GM18951 (cell line): ENCODE data around the gene EFHD2.
"Not testable (repeated sequence)": the region's sequence is repeated elsewhere in the genome, so short reads cannot be mapped to it uniquely, and the experiment has no call there.

Experiments
- POLR2A ChIP-seq: IDR thresholded peaks from 4 replicates; pipeline ENCODE4 v1.6.1; 2011; ENCODE audit warnings: mild to moderate bottlenecking; ENCODE audit not compliant: insufficient read length, insufficient read depth; ENCODE audit errors: extremely low read depth
- in situ Hi-C: fragments of 300-500 bp; cut with MboI; formaldehyde crosslinking; loops from one replicate; pipeline ENCODE4 v1.12.0; 2022; ENCODE audit warnings: low sequenced_read_pairs, mixed read lengths, inconsistent platforms; ENCODE audit not compliant: unreplicated experiment

The EFHD2 gene

DNA sequence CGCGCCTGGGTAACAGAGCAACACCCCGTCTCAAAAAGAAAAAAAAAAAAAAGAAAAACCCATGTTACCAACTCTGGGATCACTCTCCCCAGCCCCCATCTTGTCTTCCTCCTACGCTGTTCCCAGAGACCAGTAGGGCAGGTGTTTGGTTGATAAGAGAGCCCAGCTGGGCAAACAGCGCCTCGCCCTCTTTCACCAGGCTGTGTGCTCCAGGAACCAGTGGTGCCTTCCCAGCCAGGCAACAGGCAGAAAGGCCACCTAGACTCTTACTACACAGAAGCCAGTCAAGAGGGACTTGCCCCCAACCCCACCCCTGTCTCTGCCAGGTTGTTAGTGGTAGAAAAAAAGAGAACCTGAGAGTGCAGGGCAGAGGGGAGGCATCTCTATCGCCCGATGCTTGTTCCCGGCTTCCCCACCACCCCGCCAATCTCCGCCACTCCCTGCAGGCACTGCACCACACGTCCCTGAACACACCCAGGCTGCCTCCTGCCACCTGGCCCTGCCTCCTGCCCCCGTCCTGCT is 14.5 kb downstream of the EFHD2 start:
- in situ Hi-C loops = no loop called here

GRCh38 chr1:15424981-15425380 is 15.3 kb downstream of the EFHD2 start:
- in situ Hi-C loops = loop anchor here (5.0 kb wide), 1 partner anchor 98 kb away; no protein-coding TSS in a partner anchor

More for the DNA sequence above, 14.5 kb downstream of the EFHD2 start:
- no peak for TF ChIP-seq POLR2A

DNA sequence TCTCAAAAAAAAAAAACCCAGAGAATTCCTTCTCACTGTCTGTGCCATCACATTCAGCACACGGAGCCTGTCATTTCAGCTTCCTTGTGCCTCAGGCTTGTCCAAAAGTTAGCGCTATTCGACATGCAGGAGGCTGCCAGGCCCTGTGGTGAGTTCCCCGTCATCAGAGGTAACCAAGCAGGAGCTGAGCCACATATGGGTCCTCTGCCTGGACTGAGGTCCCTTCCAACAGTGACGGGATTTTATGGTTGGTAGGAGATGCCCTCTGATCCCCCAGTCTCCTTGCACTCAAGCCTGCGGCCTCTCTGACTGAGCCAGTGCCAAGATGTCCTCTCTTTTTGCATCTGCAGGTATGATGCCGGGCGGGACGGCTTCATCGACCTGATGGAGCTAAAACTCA is 15.8 kb downstream of the EFHD2 start:
- TF ChIP-seq POLR2A = no peak
- in situ Hi-C loops = loop anchor here (5.0 kb wide), 1 partner anchor 98 kb away; no protein-coding TSS in a partner anchor

More at GRCh38 chr1:15424981-15425380, 15.3 kb downstream of the EFHD2 start:
- no peak for TF ChIP-seq POLR2A

DNA sequence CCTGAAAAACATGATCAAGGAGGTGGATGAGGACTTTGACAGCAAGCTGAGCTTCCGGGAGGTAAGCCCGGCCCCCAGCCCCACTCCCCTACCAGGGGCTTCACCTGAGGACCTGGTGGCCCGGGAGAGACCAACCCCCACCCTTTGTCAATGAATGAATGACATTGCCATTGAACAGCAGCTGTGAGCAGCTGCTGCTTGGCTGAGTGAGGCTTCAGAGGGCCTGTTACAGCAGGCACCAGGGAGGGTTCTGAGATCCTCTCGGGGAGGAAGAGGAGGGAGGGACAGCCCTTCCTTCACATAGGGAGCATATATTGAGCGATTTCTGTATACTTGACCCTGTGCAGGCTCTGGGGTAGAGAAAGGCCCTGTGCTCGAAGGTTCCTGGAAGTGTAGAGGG is 16.3 kb downstream of the EFHD2 start:
- TF ChIP-seq POLR2A = no peak
- in situ Hi-C loops = loop anchor here (5.0 kb wide), 1 partner anchor 99 kb away; no protein-coding TSS in a partner anchor

DNA sequence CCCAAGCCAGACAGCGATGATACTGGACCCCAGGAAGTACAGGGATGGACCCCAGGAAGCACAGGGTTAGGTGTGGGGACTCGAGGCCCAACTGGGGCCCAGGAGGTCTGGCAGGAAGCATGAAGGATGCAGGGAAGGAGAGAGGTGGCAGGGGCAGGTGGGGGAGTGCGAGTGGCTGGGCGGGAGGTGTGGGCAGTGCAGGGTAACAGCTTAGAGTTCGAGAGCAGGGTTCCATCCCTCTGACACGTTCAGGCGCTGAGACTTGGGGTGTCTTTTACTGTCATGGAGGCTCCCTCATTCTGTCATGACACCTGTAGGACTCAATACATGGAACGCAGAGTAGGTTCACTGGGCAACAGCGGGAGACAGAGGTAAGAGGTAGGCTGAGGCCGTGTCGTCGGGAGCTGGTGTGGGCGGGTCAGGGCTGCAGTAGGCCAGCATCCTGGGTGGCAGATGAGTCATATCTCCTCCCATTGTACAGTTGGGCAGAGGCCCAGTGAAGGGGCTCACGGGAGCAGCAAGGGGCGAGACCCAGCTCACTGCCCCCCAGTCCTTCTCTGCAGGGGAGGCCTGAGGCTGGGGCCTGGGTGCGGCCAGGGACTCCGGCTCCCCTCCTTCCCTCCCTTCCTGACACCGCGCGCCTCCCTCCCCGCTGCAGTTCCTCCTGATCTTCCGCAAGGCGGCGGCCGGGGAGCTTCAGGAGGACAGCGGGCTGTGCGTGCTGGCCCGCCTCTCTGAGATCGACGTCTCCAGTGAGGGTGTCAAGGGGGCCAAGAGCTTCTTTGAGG is 17.0 kb downstream of the EFHD2 start:
- no peak for TF ChIP-seq POLR2A
- in situ Hi-C loops = loop anchor here (5.0 kb wide), 1 partner anchor 99 kb away; no protein-coding TSS in a partner anchor

GRCh38 chr1:15427280-15427666 is 17.6 kb downstream of the EFHD2 start:
- in situ Hi-C loops = loop anchor here (5.0 kb wide), 1 partner anchor 100 kb away; no protein-coding TSS in a partner anchor
- TF ChIP-seq POLR2A = no peak

DNA sequence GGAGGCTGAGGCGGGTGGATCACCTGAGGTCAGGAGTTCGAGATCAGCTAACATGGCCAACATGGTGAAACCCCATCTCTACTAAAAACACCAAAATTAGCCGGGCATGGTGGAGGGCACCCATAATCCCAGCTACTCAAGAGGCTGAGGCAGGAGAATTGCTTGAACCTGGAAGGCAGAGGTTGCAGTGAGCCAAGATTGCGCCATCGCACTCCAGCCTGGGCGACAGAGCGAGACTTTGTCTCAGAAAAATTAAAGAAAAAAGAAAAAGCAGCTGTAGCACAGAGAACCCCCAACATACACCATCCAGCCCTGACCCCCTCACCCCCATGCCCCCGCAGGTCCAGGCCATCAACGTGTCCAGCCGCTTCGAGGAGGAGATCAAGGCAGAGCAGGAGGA is 18.6 kb downstream of the EFHD2 start:
- in situ Hi-C loops = loop anchor here (5.0 kb wide), 1 partner anchor 101 kb away; no protein-coding TSS in a partner anchor

GRCh38 chr1:15428815-15429435 is 19.2 kb downstream of the EFHD2 start:
- no peak for TF ChIP-seq POLR2A
- in situ Hi-C loops = loop anchor here (5.0 kb wide), 1 partner anchor 102 kb away; no protein-coding TSS in a partner anchor

DNA sequence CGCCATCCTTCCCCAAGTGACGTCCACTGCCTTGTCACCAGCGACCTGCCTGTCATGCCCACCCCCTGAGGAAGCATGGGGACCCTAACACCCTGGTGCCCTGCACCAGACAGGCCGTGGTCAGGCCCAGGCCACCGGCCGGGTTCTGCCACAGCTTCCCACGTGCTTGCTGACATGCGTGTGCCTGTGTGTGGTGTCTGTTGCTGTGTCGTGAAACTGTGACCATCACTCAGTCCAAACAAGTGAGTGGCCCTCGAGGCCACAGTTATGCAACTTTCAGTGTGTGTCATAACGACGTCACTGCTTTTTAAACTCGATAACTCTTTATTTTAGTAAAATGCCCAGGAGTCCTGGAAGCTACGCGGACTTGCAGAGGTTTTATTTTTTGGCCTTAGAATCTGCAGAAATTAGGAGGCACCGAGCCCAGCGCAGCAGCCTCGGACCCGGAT is 20.0 kb downstream of the EFHD2 start:
- in situ Hi-C loops = loop anchor here (5.0 kb wide), 1 partner anchor 102 kb away; no protein-coding TSS in a partner anchor

GRCh38 chr1:15430787-15431570 is 21.3 kb downstream of the EFHD2 start:
- in situ Hi-C loops = no loop called here
- TF ChIP-seq POLR2A = no peak

More for the DNA sequence above, 20.0 kb downstream of the EFHD2 start:
- TF ChIP-seq POLR2A = no peak

DNA sequence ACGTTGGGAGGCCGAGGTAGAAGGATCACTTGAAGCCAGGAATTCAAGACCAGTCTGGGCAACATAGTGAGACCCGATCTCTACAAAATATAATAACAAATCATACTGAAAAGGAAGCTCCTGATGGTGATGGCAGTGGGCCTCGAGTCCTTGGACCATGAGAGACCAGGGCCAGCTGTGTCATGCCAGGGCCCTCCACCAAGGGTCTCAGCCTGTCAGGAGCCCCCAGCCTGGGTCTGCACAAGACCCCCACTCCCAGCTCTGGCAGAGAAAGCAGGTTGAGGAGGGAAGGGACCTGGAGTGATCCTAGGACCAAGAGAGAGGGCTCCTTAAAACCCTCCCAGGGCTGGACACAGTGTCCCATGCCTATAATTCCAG is 21.9 kb downstream of the EFHD2 start:
- in situ Hi-C loops = no loop called here

GRCh38 chr1:15432324-15432723 is 22.6 kb downstream of the EFHD2 start:
- TF ChIP-seq POLR2A = no peak
- in situ Hi-C loops = no loop called here

More for the DNA sequence above, 21.9 kb downstream of the EFHD2 start:
- TF ChIP-seq POLR2A = no peak

DNA sequence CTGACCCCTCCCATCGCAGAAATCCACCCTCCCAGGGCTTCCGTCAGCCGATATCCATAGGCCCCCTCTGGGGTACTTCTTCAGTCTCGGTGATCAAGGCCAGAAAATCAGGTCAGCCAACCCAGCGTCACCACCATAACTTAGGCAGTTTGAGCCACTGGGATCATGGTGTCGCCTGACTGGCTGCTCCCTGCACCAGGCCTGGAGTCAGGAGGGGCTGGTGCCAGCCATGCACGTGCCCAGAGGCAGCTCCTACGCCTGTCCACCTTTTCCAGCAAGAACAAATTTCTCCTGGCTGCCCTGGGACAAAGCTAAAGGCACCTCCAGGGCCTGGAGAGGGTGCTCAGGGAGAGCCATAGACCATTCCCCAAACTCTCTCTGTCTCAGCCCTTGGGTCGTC is 23.8 kb downstream of the EFHD2 start:
- in situ Hi-C loops = no loop called here
- no peak for TF ChIP-seq POLR2A

GRCh38 chr1:15434739-15435138 is 25.1 kb downstream of the EFHD2 start:
- in situ Hi-C loops = not testable (repeated sequence)
